GF-D8 (cell line): ENCODE results near the gene PALD1.

Source experiments
- DNase-seq: peaks from one replicate; lab custom pipeline; 2025; lab: John Stamatoyannopoulos, UW

The PALD1 gene

GRCh38 chr10:70458329-70459060 is 20.1 kb upstream of the PALD1 start:
- DNase-seq = no peak

DNA sequence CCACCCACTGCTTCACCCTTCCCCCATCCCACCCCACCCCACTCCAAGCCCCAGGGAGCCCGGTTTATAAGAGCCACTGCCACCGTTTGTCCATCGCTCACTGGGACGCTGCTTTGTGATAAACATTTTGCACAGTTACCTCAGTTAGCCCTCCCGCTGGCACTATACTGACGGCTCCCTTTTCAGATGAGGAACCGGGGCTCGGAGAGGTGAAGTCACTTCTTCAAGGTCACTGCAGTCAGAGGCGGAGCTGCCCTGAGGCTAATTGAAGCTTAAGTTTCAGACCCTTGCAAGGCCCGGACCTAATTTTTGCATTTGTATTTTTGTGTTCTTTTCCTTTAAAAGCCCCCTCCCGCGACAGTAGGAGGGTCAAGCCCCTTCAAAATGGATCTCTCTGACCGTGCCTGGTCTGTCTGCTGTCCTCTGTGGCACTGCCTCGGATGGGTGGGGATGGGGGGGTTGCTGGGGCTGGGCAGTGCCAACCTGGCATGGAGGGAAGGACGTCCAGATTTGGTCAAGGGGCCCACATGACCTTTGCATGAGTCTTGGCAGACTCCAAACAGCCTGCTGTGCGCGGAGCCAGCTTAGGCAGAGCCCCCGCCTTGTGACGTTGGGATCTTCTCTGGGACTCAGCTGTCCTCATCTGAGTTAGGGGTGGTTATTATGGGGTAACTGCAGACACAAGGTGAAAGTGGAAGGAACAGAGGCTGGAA is 19.4 kb upstream of the PALD1 start:
- no peak for DNase-seq

DNA sequence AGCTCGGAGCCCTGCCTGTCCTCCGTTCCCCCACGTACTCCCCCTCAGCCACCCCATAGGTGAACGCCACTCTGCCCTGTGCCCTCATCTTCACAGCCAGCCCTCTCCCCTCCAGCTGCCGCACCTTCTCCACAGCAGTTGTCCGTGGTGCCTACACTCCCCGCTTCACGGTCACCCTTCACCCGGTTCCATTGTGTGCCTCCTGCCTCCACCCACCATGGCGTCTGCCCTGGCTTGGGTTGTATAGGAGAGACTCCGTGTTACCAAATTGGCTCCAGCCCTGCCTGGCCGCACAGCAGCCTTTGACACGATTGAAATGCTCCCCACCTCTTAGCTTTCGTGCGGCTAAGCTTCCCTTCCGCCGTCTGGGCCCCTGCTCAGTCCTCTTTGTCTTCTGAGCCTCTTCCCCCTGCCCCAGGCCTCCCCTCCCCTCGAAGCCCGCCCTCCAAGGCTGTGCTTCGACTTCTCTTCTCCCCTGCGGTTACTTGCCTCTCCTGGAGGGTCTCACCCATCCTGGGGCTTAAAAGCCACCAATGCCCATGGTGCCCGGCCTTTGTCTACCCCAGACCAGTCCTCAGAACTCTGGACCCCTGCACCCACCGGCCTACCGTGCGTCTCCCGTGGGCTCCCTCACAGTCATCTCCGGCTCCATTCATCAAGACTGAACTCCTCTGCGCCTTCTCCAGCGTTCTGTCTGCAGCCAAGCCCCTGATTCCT is 18.6 kb upstream of the PALD1 start:
- no peak for DNase-seq

GRCh38 chr10:70461397-70462348 is 16.9 kb upstream of the PALD1 start:
- no peak for DNase-seq

DNA sequence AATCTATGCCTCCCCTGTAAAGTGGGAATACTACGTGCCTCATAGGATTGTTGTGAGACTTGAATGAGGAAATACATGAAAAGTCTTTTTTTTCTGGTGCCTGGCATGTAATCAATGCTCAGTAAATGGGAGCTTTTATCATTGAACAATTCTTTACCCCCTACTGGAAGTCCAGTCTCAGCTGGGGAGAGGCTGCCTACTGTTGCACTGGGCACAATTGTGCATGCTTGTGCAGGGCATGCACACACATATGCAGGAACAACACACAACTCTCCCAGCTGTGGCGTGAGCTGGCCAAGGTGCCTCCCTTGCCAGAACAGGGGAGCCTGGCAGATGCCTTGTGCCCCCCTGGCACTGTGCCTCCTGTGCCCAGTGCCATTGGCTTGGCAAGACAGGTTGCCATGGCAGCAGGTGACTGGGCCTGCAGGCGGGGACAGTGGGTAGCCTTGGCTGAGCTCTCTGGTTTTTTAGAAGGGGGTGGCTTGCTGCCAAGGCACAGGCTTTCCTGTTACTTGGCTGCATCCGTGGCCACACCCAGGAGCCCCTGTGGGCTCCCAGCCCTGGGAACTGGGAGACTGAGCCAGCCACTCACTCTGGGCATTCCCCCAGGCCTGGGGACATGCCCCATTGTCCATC is 16.1 kb upstream of the PALD1 start:
- no peak for DNase-seq

- DNase-seq = no peak
Observed at GRCh38 chr10:70465278-70465677, 13.3 kb upstream of the PALD1 start.

- DNase-seq = no peak
Observed at GRCh38 chr10:70465832-70466231, 12.7 kb upstream of the PALD1 start.

DNA sequence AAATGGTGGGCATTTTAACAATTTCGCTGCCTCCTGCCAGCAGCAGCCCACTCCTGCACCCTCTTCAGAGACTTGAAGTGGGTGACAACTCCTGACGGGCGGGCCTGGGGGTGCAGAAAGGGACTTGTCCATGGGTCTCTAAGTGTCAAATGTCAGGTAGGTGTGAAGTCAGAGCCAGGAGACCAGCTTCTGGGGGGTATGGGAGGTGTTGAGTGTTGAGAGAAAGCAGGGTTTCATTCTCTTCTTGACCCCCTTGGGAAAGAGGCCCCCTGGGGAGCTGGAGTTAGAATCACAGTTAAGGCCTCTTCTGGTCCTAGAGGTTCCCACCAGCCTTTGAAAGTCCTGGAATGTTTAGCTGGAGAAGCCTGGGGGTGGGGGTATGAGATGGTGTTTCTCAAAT is 11.6 kb upstream of the PALD1 start:
- DNase-seq = no peak

DNA sequence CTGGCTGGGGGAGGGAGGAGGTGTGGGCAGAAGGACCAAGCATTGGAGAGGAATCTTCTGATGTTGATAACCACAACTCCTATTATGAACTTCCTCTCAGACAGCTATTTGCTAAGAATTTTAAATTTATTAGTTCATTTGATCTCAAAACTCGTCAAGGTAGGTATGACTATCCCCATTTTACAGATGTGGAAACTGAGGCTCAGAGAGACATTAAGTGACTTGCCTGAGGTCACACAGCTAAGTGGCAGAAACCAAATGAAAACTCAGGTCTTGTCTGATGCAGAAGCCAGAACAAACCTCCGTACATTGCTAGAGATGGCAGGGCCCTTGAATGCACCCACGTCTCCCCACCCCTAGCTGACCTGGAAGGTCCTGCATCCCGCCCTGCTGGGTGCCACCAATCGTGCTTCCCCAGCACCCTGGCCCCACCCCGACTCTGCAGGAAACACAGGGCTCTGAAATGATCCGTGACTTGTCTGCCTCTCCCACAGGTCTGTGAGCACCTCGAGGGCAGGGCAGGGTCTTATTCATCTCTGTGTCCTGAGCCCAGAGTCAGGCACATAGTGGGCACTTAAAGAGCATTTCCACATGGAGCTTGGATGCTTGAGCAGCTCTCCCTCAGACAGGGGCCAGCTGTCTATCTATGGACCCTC is 5.6 kb upstream of the PALD1 start:
- no peak for DNase-seq

GRCh38 chr10:70474780-70475179 is 3.8 kb upstream of the PALD1 start:
- DNase-seq = no peak

- no peak for DNase-seq
Observed at GRCh38 chr10:70475661-70476060, 2.9 kb upstream of the PALD1 start.

- no peak for DNase-seq
Observed at GRCh38 chr10:70476249-70477035, 2.1 kb upstream of the PALD1 start.

GRCh38 chr10:70477661-70478162 is 855 bp upstream of the PALD1 start:
- peak; percentile 33 for DNase-seq

- DNase-seq = no peak
Observed at GRCh38 chr10:70479165-70479581, 606 bp downstream of the PALD1 start.

- DNase-seq = no peak
Observed at GRCh38 chr10:70479626-70480238, 1.2 kb downstream of the PALD1 start.

- DNase-seq = peak; percentile 52
Observed at GRCh38 chr10:70480239-70480861, 1.8 kb downstream of the PALD1 start.

- no peak for DNase-seq
Observed at GRCh38 chr10:70481105-70481504, 2.5 kb downstream of the PALD1 start.

DNA sequence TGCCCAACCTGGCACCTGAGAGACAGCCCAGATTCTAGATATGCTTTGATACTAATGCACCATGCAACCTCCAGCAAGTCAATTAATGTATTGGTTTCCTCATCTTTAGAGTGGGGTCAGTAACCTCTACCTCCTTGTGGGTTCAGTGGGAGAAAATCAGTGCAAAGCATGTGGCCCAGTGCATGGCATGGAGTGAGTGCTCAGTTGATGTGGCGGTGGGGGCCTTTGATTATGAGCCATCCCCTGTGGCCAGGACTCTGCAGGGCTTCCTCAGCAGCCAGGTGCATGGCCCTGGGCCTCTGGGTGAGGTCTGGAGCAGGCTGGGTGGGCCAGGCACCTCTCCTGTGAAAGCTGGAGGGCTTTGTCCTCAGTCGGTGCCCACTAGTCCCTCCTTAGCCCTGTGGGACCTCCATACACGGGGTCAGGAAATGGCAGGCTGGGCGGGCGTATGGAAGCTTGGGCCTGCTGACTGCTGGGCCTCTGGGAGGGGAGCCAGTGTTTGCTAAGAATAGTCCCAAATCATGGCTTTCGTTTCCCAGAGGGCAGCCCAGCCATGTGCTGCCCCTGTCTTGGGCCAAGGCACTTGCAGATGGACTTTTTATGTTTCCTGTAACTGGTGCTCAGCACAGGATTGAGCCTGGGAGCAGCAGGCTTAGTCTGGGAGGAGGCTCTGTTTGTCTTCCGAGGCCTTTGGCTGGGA is 3.4 kb downstream of the PALD1 start:
- DNase-seq = no peak
